Neural cell (in vitro differentiated cells): ENCODE measurements around the gene GPR89A.
"Not testable (repeated sequence)": the region's sequence is repeated elsewhere in the genome, so short reads cannot be mapped to it uniquely, and the experiment has no call there.

ENCODE experiments used
- EZH2 ChIP-seq: fragments of 200-600, 300-800 bp; shearing (Covaris generic), sonication (generic); IDR thresholded peaks from 2 replicates; pipeline ENCODE4 v1.6.1; 2014; ENCODE audit warnings: antibody characterized with exemption, low read length, borderline replicate concordance, mild to moderate bottlenecking; ENCODE audit not compliant: insufficient read depth, poor library complexity, severe bottlenecking
- TF ChIP-seq, protein P1 (sequence below): fragments of 450-650 bp; IDR thresholded peaks from 2 replicates; pipeline ENCODE4 v1.5.1; 2014; ENCODE audit warnings: antibody characterized with exemption, mild to moderate bottlenecking, moderate library complexity; ENCODE audit not compliant: poor library complexity, severe bottlenecking

DNA sequence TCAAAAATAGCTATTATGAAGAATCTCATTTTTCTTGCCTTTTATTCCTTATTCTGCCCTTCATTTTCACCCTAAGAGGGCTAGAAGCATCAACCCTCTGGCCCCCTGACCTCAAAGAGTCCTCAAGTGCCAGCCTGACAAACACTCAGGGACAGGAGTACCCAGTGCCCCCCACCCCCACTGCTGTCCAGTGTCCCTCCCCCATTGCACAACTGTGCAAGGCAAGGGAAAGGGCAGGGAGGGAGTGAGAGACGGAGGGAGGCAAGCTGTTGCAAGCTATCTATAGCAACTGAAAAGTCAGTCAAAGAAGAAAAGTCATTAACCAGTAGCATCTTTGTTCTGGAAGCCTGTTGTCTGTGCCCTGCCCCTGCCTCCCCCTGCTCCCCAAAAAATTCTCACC, 78.3 kb downstream of the GPR89A start:
- TF ChIP-seq, protein P1, sequence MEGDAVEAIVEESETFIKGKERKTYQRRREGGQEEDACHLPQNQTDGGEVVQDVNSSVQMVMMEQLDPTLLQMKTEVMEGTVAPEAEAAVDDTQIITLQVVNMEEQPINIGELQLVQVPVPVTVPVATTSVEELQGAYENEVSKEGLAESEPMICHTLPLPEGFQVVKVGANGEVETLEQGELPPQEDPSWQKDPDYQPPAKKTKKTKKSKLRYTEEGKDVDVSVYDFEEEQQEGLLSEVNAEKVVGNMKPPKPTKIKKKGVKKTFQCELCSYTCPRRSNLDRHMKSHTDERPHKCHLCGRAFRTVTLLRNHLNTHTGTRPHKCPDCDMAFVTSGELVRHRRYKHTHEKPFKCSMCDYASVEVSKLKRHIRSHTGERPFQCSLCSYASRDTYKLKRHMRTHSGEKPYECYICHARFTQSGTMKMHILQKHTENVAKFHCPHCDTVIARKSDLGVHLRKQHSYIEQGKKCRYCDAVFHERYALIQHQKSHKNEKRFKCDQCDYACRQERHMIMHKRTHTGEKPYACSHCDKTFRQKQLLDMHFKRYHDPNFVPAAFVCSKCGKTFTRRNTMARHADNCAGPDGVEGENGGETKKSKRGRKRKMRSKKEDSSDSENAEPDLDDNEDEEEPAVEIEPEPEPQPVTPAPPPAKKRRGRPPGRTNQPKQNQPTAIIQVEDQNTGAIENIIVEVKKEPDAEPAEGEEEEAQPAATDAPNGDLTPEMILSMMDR: not testable (repeated sequence)
- TF ChIP-seq EZH2: not testable (repeated sequence)
